Activated T-helper 1 cell treated with anti-CD3 and anti-CD28 coated beads, Interleukin-2, amount 50 U/mL, for 16 hours (primary cell): Measurements from ENCODE around the gene AMOT.

Experiments
- DNase-seq, 2 donors: peaks; one replicate each; pipeline ENCODE4 v3.0.0-alpha.2; 2020; ENCODE audit warnings: low read depth in 1 of 2, low spot score in 1 of 2

Gene AMOT

GRCh38 chrX:112738347-112739033, 102.1 kb downstream of the AMOT start:
- DNase-seq: no peak

DNA sequence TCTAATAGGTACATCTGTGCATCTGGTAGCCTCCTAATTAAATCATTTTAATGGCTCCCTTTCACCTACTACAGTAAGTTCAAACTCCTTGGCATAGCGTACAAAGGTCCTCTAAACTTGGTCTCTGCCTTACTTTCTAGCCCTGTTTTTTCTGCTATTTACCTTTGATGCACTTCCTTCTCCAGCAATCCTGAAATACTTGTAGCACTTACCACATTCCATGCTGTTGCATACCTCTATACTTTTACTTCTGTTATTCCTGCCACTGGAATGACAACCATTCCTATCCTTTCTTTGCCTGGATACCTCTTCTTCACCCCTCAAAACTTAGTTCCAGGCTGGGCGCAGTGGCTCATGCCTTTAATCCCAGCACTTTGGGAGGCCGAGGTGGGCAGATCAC, 104.3 kb downstream of the AMOT start:
- no peak for DNase-seq

GRCh38 chrX:112735147-112735546, 105.5 kb downstream of the AMOT start:
- DNase-seq: no peak

DNA sequence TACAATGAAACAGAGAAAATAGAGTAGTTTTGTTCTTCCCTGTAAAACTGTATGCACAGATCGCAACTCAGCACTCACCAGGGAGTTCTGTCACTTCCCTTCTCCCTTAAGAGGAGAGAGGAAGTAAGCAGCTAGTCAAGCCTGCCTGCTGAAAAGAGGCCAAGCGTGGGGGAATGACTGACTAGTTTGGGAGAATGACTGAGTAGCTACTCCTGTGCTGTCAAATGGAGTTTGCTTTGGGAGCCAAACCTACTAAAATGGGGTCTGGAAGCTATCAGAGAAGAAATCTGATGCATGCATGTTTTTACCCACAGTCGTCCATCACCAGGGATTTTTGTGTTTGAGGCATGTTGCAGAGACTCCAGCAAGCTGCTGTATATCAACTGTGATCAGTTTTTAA, 106.3 kb downstream of the AMOT start:
- no peak for DNase-seq

DNA sequence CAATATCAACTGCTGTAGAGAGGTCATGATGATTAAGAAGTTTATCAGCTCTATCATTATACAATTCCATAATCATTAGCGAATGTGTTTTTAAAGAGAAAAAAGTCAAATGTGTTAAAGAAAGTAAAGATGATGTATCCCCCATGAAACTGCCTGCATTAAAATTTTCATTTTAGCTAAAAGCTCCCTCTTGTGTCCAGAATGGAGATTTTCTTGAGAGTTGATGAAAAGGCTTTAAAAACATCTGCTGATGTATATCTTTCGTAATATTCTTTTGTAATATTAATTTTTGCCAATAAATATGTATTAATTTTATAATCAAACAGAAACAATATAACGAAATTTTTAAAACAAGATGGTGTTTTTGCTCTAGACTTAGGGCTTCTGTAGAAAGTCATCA, 108.8 kb downstream of the AMOT start:
- no peak for DNase-seq
